CD4-positive, alpha-beta T cell treated with Interleukin-2 at 100 ng/mL for 4 hours (primary cell): ENCODE measurements around the gene CALD1.

Experiments
- DNase-seq: peaks from one replicate; pipeline ENCODE4 v3.0.0-alpha.2; 2020; ENCODE audit warnings: low spot score

The CALD1 gene

GRCh38 chr7:134778941-134779740, at the start of gene CALD1:
CALD1 (plus strand) TSS chr7:134779634; CDS start chr7:134867734, 88,100 bp downstream.
- no peak for DNase-seq

GRCh38 chr7:134729895-134730294, 49.5 kb upstream of the CALD1 start:
- DNase-seq, result no peak

- no peak for DNase-seq
These were observed 49.0 kb upstream of the CALD1 start for GRCh38 chr7:134730411-134730829.

GRCh38 chr7:134731616-134732015, 47.8 kb upstream of the CALD1 start:
- DNase-seq, result no peak

GRCh38 chr7:134732728-134733127, 46.7 kb upstream of the CALD1 start:
- no peak for DNase-seq

- DNase-seq, result no peak
These were observed 43.1 kb upstream of the CALD1 start for GRCh38 chr7:134736381-134736780.

GRCh38 chr7:134737566-134738345, 41.7 kb upstream of the CALD1 start:
- no peak for DNase-seq

- DNase-seq, result no peak
These were observed 40.1 kb upstream of the CALD1 start for GRCh38 chr7:134739362-134739761.

GRCh38 chr7:134740376-134740775, 39.1 kb upstream of the CALD1 start:
- DNase-seq, result no peak

GRCh38 chr7:134741907-134742635, 37.4 kb upstream of the CALD1 start:
- DNase-seq, result no peak

- DNase-seq, result no peak
These were observed 36.6 kb upstream of the CALD1 start for GRCh38 chr7:134742688-134743350.

- DNase-seq, result no peak
These were observed 34.9 kb upstream of the CALD1 start for GRCh38 chr7:134744569-134744968.

GRCh38 chr7:134747326-134747725, 32.1 kb upstream of the CALD1 start:
- no peak for DNase-seq

GRCh38 chr7:134750083-134751062, 29.1 kb upstream of the CALD1 start:
- DNase-seq, result peak; percentile 72

- DNase-seq, result no peak
These were observed 27.3 kb upstream of the CALD1 start for GRCh38 chr7:134752006-134752760.

- peak; percentile 37 for DNase-seq
These were observed 23.9 kb upstream of the CALD1 start for GRCh38 chr7:134755422-134756022.

- no peak for DNase-seq
These were observed 21.5 kb upstream of the CALD1 start for GRCh38 chr7:134757938-134758337.

GRCh38 chr7:134758981-134759380, 20.5 kb upstream of the CALD1 start:
- no peak for DNase-seq

- no peak for DNase-seq
These were observed 18.2 kb upstream of the CALD1 start for GRCh38 chr7:134761266-134761665.

GRCh38 chr7:134763960-134764359, 15.5 kb upstream of the CALD1 start:
- no peak for DNase-seq
